IMR-90 (cell line): Measurements from ENCODE around the gene F2RL1.
"Not testable (repeated sequence)": the region's sequence is repeated elsewhere in the genome, so short reads cannot be mapped to it uniquely, and the experiment has no call there.

Experiments
- CHD1 ChIP-seq: IDR thresholded peaks from 2 replicates; pipeline ENCODE4 v1.6.1; 2012; ENCODE audit warnings: low read depth, low read length, improper control_type of control experiment
- CTCF ChIP-seq: conservative IDR thresholded peaks from 2 replicates; pipeline ENCODE4 v1.5.1; 2012; ENCODE audit warnings: mild to moderate bottlenecking, low read depth, low read length, improper control_type of control experiment
- MAZ ChIP-seq: IDR thresholded peaks from 2 replicates; pipeline ENCODE4 v1.6.1; 2012; ENCODE audit warnings: low read depth, mild to moderate bottlenecking, low read length, improper control_type of control experiment, moderate library complexity, borderline replicate concordance
- POLR2A ChIP-seq: IDR thresholded peaks from 2 replicates; pipeline ENCODE4 v1.6.1; 2012; ENCODE audit warnings: mild to moderate bottlenecking, low read depth, low read length
- RAD21 ChIP-seq: IDR thresholded peaks from 2 replicates; pipeline ENCODE4 v1.6.1; 2012; ENCODE audit warnings: low read length, improper control_type of control experiment
- RFX5 ChIP-seq: IDR thresholded peaks from 2 replicates; pipeline ENCODE4 v1.8.0; 2012; ENCODE audit warnings: low read depth, mild to moderate bottlenecking, low read length, moderate library complexity
- SMC3 ChIP-seq: fragments of 150-350 bp; IDR thresholded peaks from 2 replicates; pipeline ENCODE4 v1.6.1; 2016; ENCODE audit warnings: low read depth, mild to moderate bottlenecking, antibody characterized with exemption, low read length, moderate library complexity

DNA sequence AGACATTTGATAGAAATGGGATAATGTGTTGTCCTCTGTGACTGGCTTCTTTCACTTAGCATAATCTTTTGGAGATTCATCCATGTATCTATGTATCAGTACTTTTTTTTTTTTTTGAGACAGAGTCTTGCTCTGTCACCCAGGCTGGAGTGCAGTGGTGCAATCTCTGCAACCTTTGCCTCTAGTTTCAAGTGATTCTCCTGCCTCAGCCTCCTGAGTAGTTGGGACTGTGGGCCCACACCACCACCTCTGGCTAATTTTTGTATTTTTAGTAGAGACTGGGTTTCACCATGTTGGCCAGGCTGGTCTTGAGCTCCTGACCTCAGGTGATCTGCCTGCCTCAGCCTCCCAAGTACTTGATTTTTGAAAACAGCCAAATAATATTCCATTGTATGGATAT is 7.6 kb downstream of the F2RL1 start:
- TF ChIP-seq CTCF, SMC3, RAD21, CHD1, POLR2A, RFX5, MAZ: not testable (repeated sequence)
